A673 (cell line): ENCODE results near the gene UFSP2.

Source experiments
- EZH2 ChIP-seq: fragments of 200-600 bp; sonication (generic); IDR thresholded peaks from 2 replicates; pipeline ENCODE4 v1.6.1; 2017; ENCODE audit warnings: borderline replicate concordance, low read depth, mild to moderate bottlenecking, mixed read lengths, antibody characterized with exemption, low read length; ENCODE audit not compliant: poor library complexity, severe bottlenecking
- TF ChIP-seq, protein P1 (sequence below): fragments of 300-800, 200-600 bp; sonication (generic); conservative IDR thresholded peaks from 2 replicates; pipeline ENCODE4 v1.5.1; 2017; ENCODE audit warnings: low read depth, mild to moderate bottlenecking, antibody characterized with exemption, low read length, moderate library complexity, mixed read lengths

GRCh38 chr4:185364886-185365285 is 60.9 kb downstream of the UFSP2 start:
- TF ChIP-seq, protein P1, sequence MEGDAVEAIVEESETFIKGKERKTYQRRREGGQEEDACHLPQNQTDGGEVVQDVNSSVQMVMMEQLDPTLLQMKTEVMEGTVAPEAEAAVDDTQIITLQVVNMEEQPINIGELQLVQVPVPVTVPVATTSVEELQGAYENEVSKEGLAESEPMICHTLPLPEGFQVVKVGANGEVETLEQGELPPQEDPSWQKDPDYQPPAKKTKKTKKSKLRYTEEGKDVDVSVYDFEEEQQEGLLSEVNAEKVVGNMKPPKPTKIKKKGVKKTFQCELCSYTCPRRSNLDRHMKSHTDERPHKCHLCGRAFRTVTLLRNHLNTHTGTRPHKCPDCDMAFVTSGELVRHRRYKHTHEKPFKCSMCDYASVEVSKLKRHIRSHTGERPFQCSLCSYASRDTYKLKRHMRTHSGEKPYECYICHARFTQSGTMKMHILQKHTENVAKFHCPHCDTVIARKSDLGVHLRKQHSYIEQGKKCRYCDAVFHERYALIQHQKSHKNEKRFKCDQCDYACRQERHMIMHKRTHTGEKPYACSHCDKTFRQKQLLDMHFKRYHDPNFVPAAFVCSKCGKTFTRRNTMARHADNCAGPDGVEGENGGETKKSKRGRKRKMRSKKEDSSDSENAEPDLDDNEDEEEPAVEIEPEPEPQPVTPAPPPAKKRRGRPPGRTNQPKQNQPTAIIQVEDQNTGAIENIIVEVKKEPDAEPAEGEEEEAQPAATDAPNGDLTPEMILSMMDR, result no peak
- TF ChIP-seq EZH2, result no peak
